Measurements from ENCODE around the gene DCAF7.

The DCAF7 gene

GRCh38 chr17:63629627-63630026, 79.3 kb downstream of the DCAF7 start:
- DNase-seq (ENCODE audit: low spot score), result no peak

- DNase-seq (ENCODE audit: low spot score), result no peak
These were observed 80.8 kb downstream of the DCAF7 start for GRCh38 chr17:63631062-63631461.

GRCh38 chr17:63631626-63632025, 81.3 kb downstream of the DCAF7 start:
- DNase-seq (ENCODE audit: low spot score), result no peak

GRCh38 chr17:63633742-63634141, 83.5 kb downstream of the DCAF7 start:
- DNase-seq (ENCODE audit: low spot score), result no peak

- no peak for DNase-seq (ENCODE audit: low spot score)
These were observed 83.9 kb downstream of the DCAF7 start for GRCh38 chr17:63634163-63634562.

- DNase-seq (ENCODE audit: low spot score), result no peak
These were observed 84.5 kb downstream of the DCAF7 start for GRCh38 chr17:63634816-63635215.

- DNase-seq (ENCODE audit: low spot score), result no peak
These were observed 85.0 kb downstream of the DCAF7 start for GRCh38 chr17:63635290-63635689.

- no peak for DNase-seq (ENCODE audit: low spot score)
These were observed 85.5 kb downstream of the DCAF7 start for GRCh38 chr17:63635787-63636186.

GRCh38 chr17:63639125-63639524, 88.8 kb downstream of the DCAF7 start:
- DNase-seq (ENCODE audit: low spot score), result no peak

GRCh38 chr17:63640038-63640437, 89.8 kb downstream of the DCAF7 start:
- DNase-seq (ENCODE audit: low spot score), result no peak

- no peak for DNase-seq (ENCODE audit: low spot score)
These were observed 91.6 kb downstream of the DCAF7 start for GRCh38 chr17:63641692-63642448.
